Activated CD4-positive, alpha-beta T cell treated with anti-CD3 and anti-CD28 coated beads, Interleukin-2, amount 10 ng/mL, durations not matched to agents 7 days and 5 days (primary cell): ENCODE data around the gene CGN. TPM values are rescaled to one million over a fixed set of nuclear protein-coding genes. Genes with fewer than 3 reads are reported as not detected.

ENCODE experiments used
- CTCF ChIA-PET: fragments of 350-600 bp; sonication (Branson Sonifier 250); formaldehyde crosslinking; loops from one replicate; lab custom pipeline; 2021; ENCODE audit warnings: antibody characterized with exemption; lab: Charles Lee
- POLR2A ChIA-PET: fragments of 350-600 bp; sonication (Branson Sonifier 250); formaldehyde crosslinking; loops from one replicate; lab custom pipeline; 2021; ENCODE audit warnings: antibody characterized with exemption; lab: Charles Lee
- DNase-seq: peaks from one replicate; pipeline ENCODE4 v3.0.0-alpha.2; 2020
- H3K27ac Mint-ChIP-seq: one replicate; pipeline ENCODE4 v1.8.0; 2021; ENCODE audit warnings: mild to moderate bottlenecking, moderate library complexity, mixed read lengths
- H3K27me3 Mint-ChIP-seq: one replicate; pipeline ENCODE4 v1.8.0; 2021; ENCODE audit warnings: mixed read lengths
- H3K36me3 Mint-ChIP-seq: one replicate; pipeline ENCODE4 v1.8.0; 2021; ENCODE audit warnings: low read depth, mixed read lengths
- H3K4me1 Mint-ChIP-seq: one replicate; pipeline ENCODE4 v1.8.0; 2021; ENCODE audit warnings: mixed read lengths
- H3K4me3 Mint-ChIP-seq: one replicate; pipeline ENCODE4 v1.8.0; 2021; ENCODE audit warnings: mild to moderate bottlenecking, moderate library complexity, mixed read lengths
- H3K9me3 Mint-ChIP-seq: one replicate; pipeline ENCODE4 v1.8.0; 2021; ENCODE audit warnings: mixed read lengths
- total RNA-seq, 2 experiments: library from RNA; stranded (reverse); gene quantifications; one replicate each; pipeline ENCODE4 v1.2.3, GENCODE V29; 2021

CGN gene
- total RNA-seq, 2 experiments from 2014 or later = 0.17 to 0.30 TPM

DNA sequence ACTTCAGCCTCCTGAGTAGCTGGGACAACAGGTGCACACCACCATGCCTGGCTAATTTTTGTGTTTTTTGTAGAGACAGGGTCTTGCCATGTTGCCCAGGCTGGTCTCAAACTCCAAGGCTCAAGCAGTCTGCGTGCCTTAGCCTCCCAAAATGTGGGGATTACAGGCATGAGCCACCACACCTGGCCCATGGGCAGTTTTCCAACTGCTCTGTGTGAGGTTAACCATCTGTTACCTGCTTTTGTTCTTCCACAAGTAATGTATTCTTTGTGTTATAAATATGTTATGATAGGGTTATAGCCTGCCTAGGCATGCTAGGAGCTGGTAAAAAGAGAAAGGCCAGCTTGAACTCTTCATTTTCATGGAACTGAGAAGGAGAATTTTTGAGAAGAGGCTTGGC is 59.6 kb downstream of the CGN start:
- ChIA-PET CTCF (no interaction called here), POLR2A (no interaction called here)
- Mint-ChIP-seq H3K4me1 (peaks cover 14% of the 10 kb centered on the region), H3K27me3 (no peaks in the 10 kb centered on the region), H3K36me3 (no peaks in the 10 kb centered on the region), H3K9me3 (no peaks in the 10 kb centered on the region), H3K27ac (no peak overlapping the region), H3K4me3 (no peak overlapping the region)
- DNase-seq = no peak

DNA sequence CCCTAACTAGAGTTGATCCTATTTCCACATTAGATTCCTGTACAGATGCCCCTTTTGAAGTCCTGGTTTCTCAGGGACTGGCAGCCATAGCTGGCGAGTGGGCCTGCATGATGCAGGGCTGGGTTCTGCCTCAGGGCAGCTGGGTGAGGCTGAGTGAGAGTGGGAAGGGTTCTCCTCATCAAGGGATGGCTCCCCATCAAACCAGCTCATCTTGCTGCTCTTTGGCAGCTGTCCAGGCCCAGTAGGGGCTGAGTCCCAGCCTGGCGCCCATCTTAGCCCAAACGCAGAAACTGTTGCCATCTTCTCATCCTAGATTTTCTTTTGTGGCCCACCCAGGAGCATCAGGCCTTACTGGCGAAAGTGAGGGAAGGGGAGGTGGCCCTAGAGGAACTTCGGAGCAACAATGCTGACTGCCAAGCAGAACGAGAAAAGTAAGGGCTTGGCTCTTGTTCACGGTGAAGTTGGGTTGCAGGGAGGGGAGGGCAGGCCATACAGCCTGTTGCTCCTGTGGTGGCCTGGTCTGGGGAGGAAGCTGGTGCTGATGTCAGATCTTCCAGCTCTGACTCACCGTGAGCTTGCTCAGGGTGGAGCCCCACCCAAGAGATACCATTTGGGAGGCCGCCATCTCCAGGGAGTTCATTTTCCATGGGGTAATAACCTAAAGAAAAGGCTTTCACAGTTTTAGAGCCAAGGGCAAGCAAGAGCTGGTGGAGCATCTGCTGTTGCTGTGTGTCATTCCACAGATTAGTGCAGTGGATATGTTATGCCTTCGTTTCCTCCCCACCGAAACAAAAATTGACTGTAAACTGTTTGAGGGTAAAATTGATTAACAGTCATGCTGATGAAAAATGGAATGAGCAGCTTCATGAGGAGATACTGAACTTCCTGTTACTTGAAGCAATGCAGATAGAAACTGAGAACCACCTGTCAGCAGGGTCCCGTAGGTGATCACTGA is 63.7 kb downstream of the CGN start:
- Mint-ChIP-seq H3K9me3 (no peaks in the 10 kb centered on the region), H3K4me1 (peaks cover 11% of the 10 kb centered on the region), H3K4me3 (no peak overlapping the region), H3K36me3 (no peaks in the 10 kb centered on the region), H3K27ac (no peak overlapping the region), H3K27me3 (no peaks in the 10 kb centered on the region)
- DNase-seq = peak; percentile 12
- ChIA-PET POLR2A (no interaction called here), CTCF (interaction anchor here (0.8 kb wide), 1 partner anchor 19 kb away, joined by 3 read pairs; no protein-coding TSS in a partner anchor)

DNA sequence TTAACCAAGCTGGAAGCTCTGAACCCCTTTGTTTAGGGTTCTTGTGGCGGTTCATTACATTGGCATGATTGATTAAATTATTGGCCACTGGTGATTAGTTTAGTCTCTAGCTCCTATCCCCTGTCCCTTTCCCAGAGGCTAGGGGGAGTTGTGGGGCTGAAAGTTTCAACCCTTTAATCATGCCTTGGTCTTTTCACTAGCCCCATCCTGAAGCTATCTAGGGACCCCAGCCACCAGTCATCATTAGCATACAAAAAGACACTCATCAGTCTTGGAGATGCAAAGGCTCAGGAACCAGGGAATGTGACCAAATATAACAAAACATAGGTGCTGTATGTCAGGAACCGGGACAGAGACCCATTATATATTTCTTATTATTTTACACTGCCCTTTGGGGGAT is 66.0 kb downstream of the CGN start:
- CTCF ChIA-PET = interaction anchor here (0.9 kb wide), 1 partner anchor 13 kb away, joined by 4 read pairs; no protein-coding TSS in a partner anchor
- peaks cover 11% of the 10 kb centered on the region for H3K4me1 Mint-ChIP-seq
- no peaks in the 10 kb centered on the region for H3K9me3 Mint-ChIP-seq
- DNase-seq = no peak
- POLR2A ChIA-PET = no interaction called here
- H3K27ac Mint-ChIP-seq = no peak overlapping the region
- no peaks in the 10 kb centered on the region for H3K27me3 Mint-ChIP-seq
- no peak overlapping the region for H3K4me3 Mint-ChIP-seq
- no peaks in the 10 kb centered on the region for H3K36me3 Mint-ChIP-seq

GRCh38 chr1:151578941-151579340 is 67.8 kb downstream of the CGN start:
- no peaks in the 10 kb centered on the region for H3K27me3 Mint-ChIP-seq
- no peak overlapping the region for H3K27ac Mint-ChIP-seq
- CTCF ChIA-PET = interaction anchor here (0.6 to 1.7 kb wide), 7 partner anchors 10 to 258 kb away, joined by 3 to 5 read pairs (median 3); no protein-coding TSS in a partner anchor
- H3K9me3 Mint-ChIP-seq = no peaks in the 10 kb centered on the region
- H3K4me1 Mint-ChIP-seq = peaks cover 11% of the 10 kb centered on the region
- H3K4me3 Mint-ChIP-seq = no peak overlapping the region
- no peak for DNase-seq
- no peaks in the 10 kb centered on the region for H3K36me3 Mint-ChIP-seq
- POLR2A ChIA-PET = interaction anchor here (0.9 kb wide), 1 partner anchor 14 kb away, joined by 3 read pairs; no protein-coding TSS in a partner anchor

- DNase-seq = no peak
- peaks cover 8% of the 10 kb centered on the region for H3K4me1 Mint-ChIP-seq
- no peak overlapping the region for H3K4me3 Mint-ChIP-seq
- ChIA-PET POLR2A (interaction anchor here (0.9 kb wide), 1 partner anchor 14 kb away, joined by 3 read pairs; no protein-coding TSS in a partner anchor), CTCF (interaction anchor here (0.6 to 1.7 kb wide), 7 partner anchors 10 to 43 kb away, joined by 3 to 6 read pairs (median 3); no protein-coding TSS in a partner anchor)
- H3K27me3 Mint-ChIP-seq = no peaks in the 10 kb centered on the region
- H3K36me3 Mint-ChIP-seq = no peaks in the 10 kb centered on the region
- no peak overlapping the region for H3K27ac Mint-ChIP-seq
- H3K9me3 Mint-ChIP-seq = no peaks in the 10 kb centered on the region
Measured at GRCh38 chr1:151579436-151580225, 68.4 kb downstream of the CGN start.

- Mint-ChIP-seq H3K36me3 (no peaks in the 10 kb centered on the region), H3K27ac (no peak overlapping the region), H3K4me1 (no peaks in the 10 kb centered on the region), H3K27me3 (no peaks in the 10 kb centered on the region), H3K9me3 (no peaks in the 10 kb centered on the region), H3K4me3 (no peak overlapping the region)
- ChIA-PET CTCF (interaction anchor here (0.6 to 2.0 kb wide), 2 partner anchors 17 to 27 kb away, joined by 3 to 6 read pairs; no protein-coding TSS in a partner anchor), POLR2A (no interaction called here)
- no peak for DNase-seq
Measured at GRCh38 chr1:151581451-151581850, 70.3 kb downstream of the CGN start.

DNA sequence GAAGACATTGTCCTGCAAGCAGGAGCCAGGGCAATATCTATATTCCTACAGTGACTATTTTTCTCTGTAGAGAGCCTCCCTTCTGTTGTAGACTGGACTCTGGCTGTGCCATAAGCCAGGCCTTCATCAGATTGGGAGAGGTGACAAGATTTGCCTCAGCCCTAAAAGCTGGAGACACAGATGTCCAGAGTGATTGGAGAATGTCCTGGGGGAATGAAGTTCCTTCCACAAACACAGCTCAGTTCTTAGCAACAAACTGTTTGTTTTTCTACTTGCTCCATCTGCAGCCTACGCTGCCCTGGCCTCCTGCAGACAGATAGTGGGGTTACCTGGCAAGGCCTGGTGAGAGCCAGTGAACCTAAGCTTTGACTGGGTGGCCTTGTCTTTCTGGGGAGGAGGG is 70.7 kb downstream of the CGN start:
- Mint-ChIP-seq H3K9me3 (no peaks in the 10 kb centered on the region), H3K4me1 (no peaks in the 10 kb centered on the region), H3K27ac (no peak overlapping the region), H3K27me3 (no peaks in the 10 kb centered on the region), H3K4me3 (no peak overlapping the region), H3K36me3 (no peaks in the 10 kb centered on the region)
- CTCF ChIA-PET = interaction anchor here (2.0 kb wide), 1 partner anchor 18 kb away, joined by 6 read pairs; no protein-coding TSS in a partner anchor
- no peak for DNase-seq
- POLR2A ChIA-PET = no interaction called here

DNA sequence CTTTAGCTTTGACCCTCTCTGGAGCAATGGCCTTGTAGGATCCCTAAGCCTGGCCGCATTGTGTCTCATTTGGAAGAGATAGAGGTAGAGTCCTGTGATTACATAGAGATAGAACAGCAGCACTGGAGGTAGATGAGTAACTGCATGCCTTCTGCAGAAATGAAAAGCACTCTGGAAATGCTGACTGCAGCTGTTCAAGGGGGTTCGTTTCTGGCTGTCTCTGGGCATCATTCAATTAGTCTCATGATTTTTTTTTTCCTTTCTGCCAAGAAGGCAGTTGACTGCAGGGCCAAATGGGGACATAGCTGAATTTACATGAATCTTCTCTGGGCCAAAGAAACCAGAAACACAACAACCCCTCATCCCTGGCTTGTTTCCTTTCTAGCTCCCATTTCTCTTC is 72.6 kb downstream of the CGN start:
- no peaks in the 10 kb centered on the region for H3K9me3 Mint-ChIP-seq
- no peak overlapping the region for H3K4me3 Mint-ChIP-seq
- H3K27ac Mint-ChIP-seq = no peak overlapping the region
- peaks cover 4% of the 10 kb centered on the region for H3K27me3 Mint-ChIP-seq
- no peaks in the 10 kb centered on the region for H3K36me3 Mint-ChIP-seq
- ChIA-PET CTCF (interaction anchor here (0.7 to 3.1 kb wide), 3 partner anchors 10 to 326 kb away, joined by 3 to 15 read pairs (median 3); no protein-coding TSS in a partner anchor), POLR2A (no interaction called here)
- no peaks in the 10 kb centered on the region for H3K4me1 Mint-ChIP-seq
- DNase-seq = no peak

DNA sequence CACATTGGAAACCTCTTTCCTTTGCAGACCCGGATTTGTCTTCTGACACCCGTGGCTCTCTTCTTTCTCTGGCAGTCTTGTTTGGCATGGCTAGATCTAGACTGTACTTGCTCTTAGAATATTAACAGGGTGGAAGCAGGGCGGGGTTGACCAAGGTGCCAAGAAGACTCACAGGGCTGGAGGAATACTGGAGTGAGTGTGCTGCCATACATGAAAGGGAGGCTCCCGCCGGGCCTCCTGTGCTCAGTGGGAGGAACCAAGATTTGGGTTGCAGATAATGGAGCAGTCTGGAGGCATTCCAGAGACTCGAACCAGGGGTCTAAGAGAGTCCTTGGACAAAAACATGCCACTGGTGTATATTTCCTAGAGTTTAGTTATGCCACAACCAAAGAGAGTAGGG is 73.1 kb downstream of the CGN start:
- DNase-seq = no peak
- Mint-ChIP-seq H3K36me3 (no peaks in the 10 kb centered on the region), H3K4me1 (no peaks in the 10 kb centered on the region), H3K27ac (no peak overlapping the region), H3K27me3 (peaks cover 7% of the 10 kb centered on the region), H3K4me3 (no peak overlapping the region), H3K9me3 (no peaks in the 10 kb centered on the region)
- CTCF ChIA-PET = interaction anchor here (0.6 to 3.1 kb wide), 3 partner anchors 10 to 325 kb away, joined by 3 to 15 read pairs (median 3); no protein-coding TSS in a partner anchor
- POLR2A ChIA-PET = no interaction called here

- H3K9me3 Mint-ChIP-seq = no peaks in the 10 kb centered on the region
- ChIA-PET POLR2A (no interaction called here), CTCF (interaction anchor here (0.6 to 3.1 kb wide), 2 partner anchors 9 to 169 kb away, joined by 3 to 15 read pairs; no protein-coding TSS in a partner anchor)
- H3K4me1 Mint-ChIP-seq = no peaks in the 10 kb centered on the region
- no peak for DNase-seq
- H3K36me3 Mint-ChIP-seq = no peaks in the 10 kb centered on the region
- H3K27ac Mint-ChIP-seq = no peak overlapping the region
- H3K4me3 Mint-ChIP-seq = no peak overlapping the region
- H3K27me3 Mint-ChIP-seq = peaks cover 8% of the 10 kb centered on the region
Measured at GRCh38 chr1:151584780-151585179, 73.6 kb downstream of the CGN start.

- DNase-seq = no peak
- H3K27me3 Mint-ChIP-seq = peaks cover 12% of the 10 kb centered on the region
- H3K27ac Mint-ChIP-seq = no peak overlapping the region
- CTCF ChIA-PET = interaction anchor here (0.6 to 3.1 kb wide), 3 partner anchors 9 to 166 kb away, joined by 3 to 15 read pairs (median 3); no protein-coding TSS in a partner anchor
- no peak overlapping the region for H3K4me3 Mint-ChIP-seq
- POLR2A ChIA-PET = no interaction called here
- no peaks in the 10 kb centered on the region for H3K9me3 Mint-ChIP-seq
- H3K4me1 Mint-ChIP-seq = no peaks in the 10 kb centered on the region
- no peaks in the 10 kb centered on the region for H3K36me3 Mint-ChIP-seq
Measured at GRCh38 chr1:151585622-151586021, 74.4 kb downstream of the CGN start.
